Heart left ventricle (tissue), 13 donors: ENCODE measurements around the gene TYMS.

Experiments
- POLR2A ChIP-seq, 2 donors: fragments of 450-650 bp; IDR thresholded peaks; one replicate each; pipeline ENCODE4 v1.6.1; 2017; ENCODE audit warnings: antibody characterized with exemption in 2 of 2, mild to moderate bottlenecking in 2 of 2, moderate library complexity in 2 of 2
- TF ChIP-seq, protein P1 (sequence below), 12 donors: fragments of 200-600 bp; sonication (generic) in 4 of 12; IDR thresholded peaks; one replicate each; pipeline versions ENCODE4 v1.5.0 to v1.8.0; 2018 to 2022; ENCODE audit warnings: antibody characterized with exemption in 12 of 12, mild to moderate bottlenecking in 5 of 12
- donor health status: ischemic (EF 13 %, LVEDD 7.1; RV severe dilation, severe dysfunction).
- donor health status: DM: no; HTN: yes; CAD: no.
- donor health status: DM: no; HTN: no; CAD: no.
- donor health status: ischemic (EF 25% LVEDD 6.9; RV normal size, moderate dysfunction).
- donor health status: ischemic (EF 25% LVEDD 5.7; RV mildly dilated, moderate dysfunction).
- donor health status: ischemic (EF 35%, LVEDD 5.7; RV mildly dilated, moderate dysfunction).
- donor health status: nonischemic (EF 11% LVEDD 7.7; RV severe dilation, severe dysfunction).
- donor health status: DM: yes; HTN: yes; CAD: no.
- donor health status: PGD.
- donor health status: ischemic (EF 29% LVEDD 5.4; RV normal size, mild dysfunction).
- donor health status: nonischemic (EF 23%, LVEDD 6.1; RV moderate dilation, normal function).

GRCh38 chr18:677145-677544 lies 19.7 kb downstream of the TYMS start:
- TF ChIP-seq, protein P1, sequence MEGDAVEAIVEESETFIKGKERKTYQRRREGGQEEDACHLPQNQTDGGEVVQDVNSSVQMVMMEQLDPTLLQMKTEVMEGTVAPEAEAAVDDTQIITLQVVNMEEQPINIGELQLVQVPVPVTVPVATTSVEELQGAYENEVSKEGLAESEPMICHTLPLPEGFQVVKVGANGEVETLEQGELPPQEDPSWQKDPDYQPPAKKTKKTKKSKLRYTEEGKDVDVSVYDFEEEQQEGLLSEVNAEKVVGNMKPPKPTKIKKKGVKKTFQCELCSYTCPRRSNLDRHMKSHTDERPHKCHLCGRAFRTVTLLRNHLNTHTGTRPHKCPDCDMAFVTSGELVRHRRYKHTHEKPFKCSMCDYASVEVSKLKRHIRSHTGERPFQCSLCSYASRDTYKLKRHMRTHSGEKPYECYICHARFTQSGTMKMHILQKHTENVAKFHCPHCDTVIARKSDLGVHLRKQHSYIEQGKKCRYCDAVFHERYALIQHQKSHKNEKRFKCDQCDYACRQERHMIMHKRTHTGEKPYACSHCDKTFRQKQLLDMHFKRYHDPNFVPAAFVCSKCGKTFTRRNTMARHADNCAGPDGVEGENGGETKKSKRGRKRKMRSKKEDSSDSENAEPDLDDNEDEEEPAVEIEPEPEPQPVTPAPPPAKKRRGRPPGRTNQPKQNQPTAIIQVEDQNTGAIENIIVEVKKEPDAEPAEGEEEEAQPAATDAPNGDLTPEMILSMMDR (IDR thresholded peaks at IDR 0.05), result no peak
- no peak for TF ChIP-seq POLR2A (IDR thresholded peaks at IDR 0.05)
